Lower lobe of right lung (tissue), 2 donors: ENCODE results near the gene COLQ. TPM values are rescaled to one million over a fixed set of nuclear protein-coding genes. Genes with fewer than 3 reads are reported as not detected.
"Not testable (repeated sequence)": the region's sequence is repeated elsewhere in the genome, so short reads cannot be mapped to it uniquely, and the experiment has no call there.

ENCODE experiments used
- ATAC-seq, 2 donors: fragments of 200-7000 bp; cut with Tn5 transposase; one replicate each; pipeline ENCODE4 v1.9.1; 2020 to 2022; ENCODE audit warnings: mild to moderate bottlenecking in 2 of 2, moderate library complexity in 2 of 2
- DNase-seq: peaks from one replicate; pipeline ENCODE4 v3.0.0-alpha.2; 2020
- H3K27ac ChIP-seq: fragments of 200-600 bp; one replicate; pipeline ENCODE4 v1.8.0; 2022
- H3K27me3 ChIP-seq: fragments of 200-600 bp; one replicate; pipeline ENCODE4 v1.8.0; 2022; ENCODE audit warnings: low read depth
- H3K36me3 ChIP-seq: fragments of 200-600 bp; one replicate; pipeline ENCODE4 v1.8.0; 2022; ENCODE audit warnings: mild to moderate bottlenecking
- H3K4me1 ChIP-seq: fragments of 200-600 bp; one replicate; pipeline ENCODE4 v1.8.0; 2022
- H3K4me3 ChIP-seq: fragments of 200-600 bp; one replicate; pipeline ENCODE4 v1.8.0; 2022; ENCODE audit warnings: mild to moderate bottlenecking
- H3K9me3 ChIP-seq: fragments of 200-600 bp; one replicate; pipeline ENCODE4 v1.8.0; 2022
- CTCF ChIP-seq: fragments of 200-600 bp; IDR thresholded peaks from one replicate; pipeline ENCODE4 v1.8.0; 2022; ENCODE audit warnings: antibody characterized with exemption, mild to moderate bottlenecking
- intact Hi-C: fragments of 100-400 bp; cut with DNase I; formaldehyde crosslinking; loops from one replicate; pipeline ENCODE4 v1.11.0; 2022
- total RNA-seq: library from RNA; stranded (reverse); fragmentation: NEBNext Ultra II Directional; extraction: Animal tissue kit (Norgen Biotek cat#: 25700); gene quantifications from one replicate; pipeline ENCODE4 v1.2.1, GENCODE V29; 2021
- donor health status: DM: no; HTN: yes; CAD: no; lungs with severe emphysema.

Gene COLQ
- total RNA-seq, 1 donor from 2014 or later, result 2.0 TPM

- ATAC-seq, result no peak
- H3K9me3 ChIP-seq, result no peaks in the 10 kb centered on the region
- H3K36me3 ChIP-seq, result peaks cover 5% of the 10 kb centered on the region
- H3K4me3 ChIP-seq, result no peak overlapping the region
- TF ChIP-seq CTCF, result no peak
- H3K4me1 ChIP-seq, result no peaks in the 10 kb centered on the region
- DNase-seq, result no peak
- no peak overlapping the region for H3K27ac ChIP-seq
- H3K27me3 ChIP-seq, result no peaks in the 10 kb centered on the region
- intact Hi-C loops, result no loop called here
Observed at GRCh38 chr3:15491143-15491542, 30.4 kb downstream of the COLQ start.

- H3K4me1 ChIP-seq, result no peaks in the 10 kb centered on the region
- H3K4me3 ChIP-seq, result no peak overlapping the region
- TF ChIP-seq CTCF, result no peak
- intact Hi-C loops, result no loop called here
- no peaks in the 10 kb centered on the region for H3K9me3 ChIP-seq
- no peaks in the 10 kb centered on the region for H3K27me3 ChIP-seq
- ATAC-seq, result no peak
- peaks cover 5% of the 10 kb centered on the region for H3K36me3 ChIP-seq
- DNase-seq, result no peak
- H3K27ac ChIP-seq, result no peak overlapping the region
Observed at GRCh38 chr3:15490158-15490557, 31.3 kb downstream of the COLQ start.

- Histone ChIP-seq H3K27me3 (no peaks in the 10 kb centered on the region), H3K9me3 (no peaks in the 10 kb centered on the region), H3K4me1 (no peaks in the 10 kb centered on the region), H3K27ac (no peak overlapping the region), H3K36me3 (peaks cover 5% of the 10 kb centered on the region), H3K4me3 (no peak overlapping the region)
- ATAC-seq, result no peak
- DNase-seq, result no peak
- no peak for TF ChIP-seq CTCF
- intact Hi-C loops, result no loop called here
Observed at GRCh38 chr3:15488002-15488401, 33.5 kb downstream of the COLQ start.

- intact Hi-C loops, result no loop called here
- Histone ChIP-seq H3K4me3 (no peak overlapping the region), H3K9me3 (no peaks in the 10 kb centered on the region), H3K4me1 (no peaks in the 10 kb centered on the region), H3K27ac (no peak overlapping the region), H3K36me3 (peaks cover 5% of the 10 kb centered on the region), H3K27me3 (no peaks in the 10 kb centered on the region)
- TF ChIP-seq CTCF, result no peak
- DNase-seq, result no peak
- ATAC-seq, result no peak
Observed at GRCh38 chr3:15486979-15487378, 34.5 kb downstream of the COLQ start.

- no peaks in the 10 kb centered on the region for H3K27me3 ChIP-seq
- no peak overlapping the region for H3K27ac ChIP-seq
- no peak overlapping the region for H3K4me3 ChIP-seq
- no peak for TF ChIP-seq CTCF
- ATAC-seq (no peak), DNase-seq (no peak)
- H3K9me3 ChIP-seq, result no peaks in the 10 kb centered on the region
- H3K4me1 ChIP-seq, result no peaks in the 10 kb centered on the region
- peaks cover 5% of the 10 kb centered on the region for H3K36me3 ChIP-seq
- intact Hi-C loops, result no loop called here
Observed at GRCh38 chr3:15486020-15486419, 35.5 kb downstream of the COLQ start.

GRCh38 chr3:15484551-15484950 lies 37.0 kb downstream of the COLQ start:
- DNase-seq, intact Hi-C loops, H3K4me3 ChIP-seq, H3K4me1 ChIP-seq, ATAC-seq, H3K27ac ChIP-seq, H3K36me3 ChIP-seq, H3K9me3 ChIP-seq, H3K27me3 ChIP-seq: not testable (repeated sequence)
